VCaP (cell line): ENCODE results near the gene GJB6.
A peak's percentile ranks its signal among the peaks of the same experiment; 100 is the strongest.

Experiments
- H3K27ac ChIP-seq: fragments of 450-650 bp; 2 replicates; pipeline ENCODE4 v1.5.1; 2017
- TF ChIP-seq, protein P1 (sequence below): fragments of 450-650 bp; conservative IDR thresholded peaks from 2 replicates; pipeline ENCODE4 v1.5.1; 2017; ENCODE audit warnings: mild to moderate bottlenecking, moderate library complexity

The GJB6 gene

DNA sequence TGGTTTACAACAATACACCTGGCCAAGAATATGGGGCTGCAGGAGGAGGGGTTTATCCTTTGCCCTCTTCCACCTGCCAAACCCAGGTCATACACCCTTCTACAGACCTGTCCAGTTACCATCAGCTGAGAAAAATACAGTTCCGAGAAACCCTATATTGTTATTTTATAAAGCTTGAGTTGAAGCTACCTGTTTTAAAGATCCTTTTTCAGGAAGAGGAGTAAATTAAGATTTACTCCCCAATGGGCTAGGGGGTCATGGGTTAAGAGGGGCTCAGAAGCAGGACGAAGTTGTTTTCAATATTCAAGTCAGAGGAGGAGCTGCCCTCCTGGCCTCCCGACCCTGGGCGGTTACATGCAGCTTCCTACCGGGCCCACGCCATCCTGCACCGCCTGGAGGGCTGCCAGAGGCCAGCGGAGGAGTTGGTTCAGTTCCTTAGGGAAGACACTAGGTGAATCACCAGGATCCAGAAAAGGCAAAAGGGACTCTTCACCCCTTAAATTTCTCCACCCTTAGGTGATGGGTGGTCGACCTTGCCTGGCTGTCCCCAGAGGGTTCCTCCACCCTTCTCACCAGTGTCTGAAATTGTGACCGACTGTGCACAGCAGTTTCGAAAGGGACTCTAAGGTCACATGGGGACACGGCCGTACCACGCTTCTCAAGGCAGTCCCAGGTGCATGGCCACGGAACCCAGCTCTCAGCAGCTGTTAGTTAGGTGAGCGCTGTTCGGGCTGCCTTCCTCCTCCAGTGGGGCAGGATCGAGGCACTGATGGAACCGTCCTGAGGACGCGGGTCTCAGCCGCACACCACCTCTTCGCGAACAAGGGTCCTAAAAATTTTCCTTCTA is 40.6 kb downstream of the GJB6 start:
- TF ChIP-seq, protein P1, sequence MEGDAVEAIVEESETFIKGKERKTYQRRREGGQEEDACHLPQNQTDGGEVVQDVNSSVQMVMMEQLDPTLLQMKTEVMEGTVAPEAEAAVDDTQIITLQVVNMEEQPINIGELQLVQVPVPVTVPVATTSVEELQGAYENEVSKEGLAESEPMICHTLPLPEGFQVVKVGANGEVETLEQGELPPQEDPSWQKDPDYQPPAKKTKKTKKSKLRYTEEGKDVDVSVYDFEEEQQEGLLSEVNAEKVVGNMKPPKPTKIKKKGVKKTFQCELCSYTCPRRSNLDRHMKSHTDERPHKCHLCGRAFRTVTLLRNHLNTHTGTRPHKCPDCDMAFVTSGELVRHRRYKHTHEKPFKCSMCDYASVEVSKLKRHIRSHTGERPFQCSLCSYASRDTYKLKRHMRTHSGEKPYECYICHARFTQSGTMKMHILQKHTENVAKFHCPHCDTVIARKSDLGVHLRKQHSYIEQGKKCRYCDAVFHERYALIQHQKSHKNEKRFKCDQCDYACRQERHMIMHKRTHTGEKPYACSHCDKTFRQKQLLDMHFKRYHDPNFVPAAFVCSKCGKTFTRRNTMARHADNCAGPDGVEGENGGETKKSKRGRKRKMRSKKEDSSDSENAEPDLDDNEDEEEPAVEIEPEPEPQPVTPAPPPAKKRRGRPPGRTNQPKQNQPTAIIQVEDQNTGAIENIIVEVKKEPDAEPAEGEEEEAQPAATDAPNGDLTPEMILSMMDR = no peak
- H3K27ac ChIP-seq = peak overlapping the region; percentile 58; the same call in 1 of the 2 replicates

DNA sequence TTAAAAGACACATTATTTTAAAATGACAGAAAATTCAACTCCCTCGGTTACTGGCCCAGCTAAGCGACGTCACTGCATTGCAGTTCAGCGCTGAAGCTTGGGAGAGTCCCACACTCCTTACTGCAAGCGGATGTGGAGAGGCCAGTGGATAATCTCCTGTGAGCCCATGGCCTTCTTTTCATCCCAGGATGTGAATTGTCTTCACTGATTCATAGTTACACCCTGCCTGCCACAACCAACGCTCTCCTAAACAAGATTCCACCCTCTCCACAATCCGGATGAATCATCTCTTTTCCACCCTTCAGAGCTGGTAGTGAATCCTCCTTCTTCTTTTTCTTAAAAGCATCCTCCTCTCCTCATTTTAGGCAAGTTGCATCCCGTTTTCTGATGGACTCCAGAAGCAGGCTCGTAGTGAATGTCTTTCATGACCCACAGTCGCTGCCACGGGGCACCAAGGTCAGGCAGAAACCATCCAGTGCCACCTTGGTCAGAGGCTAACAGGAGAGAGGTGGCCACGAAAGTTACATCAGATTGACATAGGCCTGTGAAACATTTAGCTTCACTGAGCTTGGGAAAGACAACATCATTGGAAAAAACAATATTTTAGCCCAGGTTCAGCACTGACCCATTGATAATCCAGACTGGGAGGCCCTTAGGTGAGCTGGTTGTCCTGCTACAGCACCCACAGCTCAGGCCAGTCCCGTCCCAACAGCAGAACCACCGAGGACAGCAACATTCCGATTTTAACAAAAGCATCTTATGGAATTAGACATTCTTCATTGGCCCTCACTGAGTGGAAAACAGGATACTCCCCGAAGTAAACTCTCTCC is 41.4 kb downstream of the GJB6 start:
- H3K27ac ChIP-seq = no peak overlapping the region
- TF ChIP-seq, protein P1 = no peak

DNA sequence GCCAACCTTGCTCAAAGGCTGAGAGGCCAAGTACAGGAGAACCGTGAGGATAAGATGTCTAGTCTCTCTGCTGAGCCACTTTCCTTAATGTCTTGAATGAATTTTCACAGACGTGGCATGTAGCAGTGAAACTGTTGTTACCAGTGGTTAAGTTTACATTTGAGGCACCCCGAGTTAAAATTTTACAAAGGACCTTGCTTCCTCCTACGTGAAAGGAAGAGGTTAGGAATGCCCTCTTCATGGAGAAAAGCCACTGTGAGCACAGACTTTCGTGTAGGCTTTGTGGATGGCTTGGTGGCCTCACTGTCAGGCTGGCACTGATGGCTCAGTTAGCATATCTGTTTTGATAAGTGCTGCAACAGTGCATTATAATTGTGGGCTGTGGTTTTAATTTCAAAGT is 42.0 kb downstream of the GJB6 start:
- no peak overlapping the region for H3K27ac ChIP-seq

DNA sequence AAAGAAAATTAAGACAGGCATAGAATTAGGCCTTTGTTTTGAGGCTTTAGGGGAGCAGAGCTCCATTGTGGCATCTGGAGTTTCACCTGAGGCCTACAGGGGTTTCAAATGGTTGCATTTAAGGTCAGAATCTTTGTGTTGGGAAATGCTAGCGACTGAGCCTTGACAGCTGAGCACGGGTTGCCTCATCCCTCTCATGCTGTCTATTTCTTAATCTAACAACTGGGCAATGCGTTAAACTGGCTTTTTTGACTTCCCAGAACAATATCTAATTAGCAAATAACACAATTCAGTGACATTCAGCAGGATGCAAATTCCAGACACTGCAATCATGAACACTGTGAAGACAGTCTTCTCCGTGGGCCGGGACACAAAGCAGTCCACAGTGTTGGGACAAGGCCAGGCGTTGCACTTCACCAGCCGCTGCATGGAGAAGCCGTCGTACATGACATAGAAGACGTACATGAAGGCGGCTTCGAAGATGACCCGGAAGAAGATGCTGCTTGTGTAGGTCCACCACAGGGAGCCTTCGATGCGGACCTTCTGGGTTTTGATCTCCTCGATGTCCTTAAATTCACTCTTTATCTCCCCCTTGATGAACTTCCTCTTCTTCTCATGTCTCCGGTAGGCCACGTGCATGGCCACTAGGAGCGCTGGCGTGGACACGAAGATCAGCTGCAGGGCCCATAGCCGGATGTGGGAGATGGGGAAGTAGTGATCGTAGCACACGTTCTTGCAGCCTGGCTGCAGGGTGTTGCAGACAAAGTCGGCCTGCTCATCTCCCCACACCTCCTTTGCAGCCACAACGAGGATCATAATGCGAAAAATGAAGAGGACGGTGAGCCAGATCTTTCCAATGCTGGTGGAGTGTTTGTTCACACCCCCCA is 43.2 kb downstream of the GJB6 start:
- no peak overlapping the region for H3K27ac ChIP-seq
- TF ChIP-seq, protein P1 = no peak; the same call in 1 of the 2 replicates

More for the DNA sequence above, 42.0 kb downstream of the GJB6 start:
- TF ChIP-seq, protein P1 = no peak

DNA sequence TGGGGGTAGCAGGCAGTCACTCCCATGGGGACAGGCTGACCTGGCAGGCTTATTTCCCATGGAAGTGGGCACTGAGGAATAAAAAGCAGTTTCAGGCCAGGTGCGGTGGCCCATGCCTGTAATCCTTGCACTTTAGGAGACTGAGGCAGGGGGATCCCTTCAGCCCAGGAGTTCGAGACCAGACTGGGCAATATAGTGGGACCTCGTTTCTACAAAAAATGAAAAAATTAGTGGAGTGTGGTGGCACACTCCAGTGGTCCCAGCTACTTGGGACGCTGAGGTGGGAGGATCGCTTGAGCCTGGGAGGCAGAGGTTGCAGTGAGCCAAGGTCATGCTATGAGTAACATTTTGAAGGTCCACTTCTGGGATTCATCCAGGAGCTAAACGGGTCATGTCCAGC is 45.3 kb downstream of the GJB6 start:
- TF ChIP-seq, protein P1 = no peak
- H3K27ac ChIP-seq = no peak overlapping the region

DNA sequence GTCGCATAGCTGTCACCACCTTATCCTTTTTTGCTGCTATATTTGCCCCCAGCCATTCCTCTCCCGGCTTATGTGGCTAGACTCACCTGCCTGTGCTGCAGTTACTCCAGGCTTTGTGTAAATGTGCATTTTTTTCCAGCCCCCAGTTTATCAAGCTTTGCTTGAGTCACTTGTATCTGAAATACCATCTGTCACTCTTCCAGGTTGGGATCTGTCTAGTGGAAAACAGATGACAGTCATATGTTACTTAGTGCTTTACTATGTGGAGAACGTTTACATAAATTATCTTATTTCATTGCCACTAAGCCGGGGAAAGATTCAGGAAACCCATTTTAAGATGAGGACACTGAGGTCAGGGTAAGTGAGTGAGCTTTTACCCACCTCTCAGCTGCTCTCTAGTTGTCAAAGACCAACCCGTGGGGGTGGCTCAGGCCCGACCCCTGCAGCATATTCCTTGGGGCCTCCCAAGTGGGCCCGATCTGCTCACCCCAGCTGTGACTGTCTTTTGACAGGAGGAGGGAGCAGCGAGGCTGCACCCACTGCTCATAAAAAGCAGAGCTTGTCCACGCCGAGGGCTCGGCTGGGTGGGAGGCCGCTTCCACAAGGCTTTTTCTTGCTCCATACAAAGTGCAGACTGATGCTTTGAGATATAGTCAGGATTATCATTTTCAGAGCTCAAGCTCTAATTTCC is 46.6 kb downstream of the GJB6 start:
- TF ChIP-seq, protein P1 = no peak
- no peak overlapping the region for H3K27ac ChIP-seq
